Esophagus mucosa (tissue), 1 donor: ENCODE results near the gene MID1. TPM values are rescaled to one million over a fixed set of nuclear protein-coding genes. Genes with fewer than 3 reads are reported as not detected.

Experiments used
- ATAC-seq: fragments of 200-7000 bp; cut with Tn5 transposase; one replicate; pipeline ENCODE4 v1.9.1; 2020
- total RNA-seq: library from RNA; stranded (reverse); gene quantifications from one replicate; pipeline ENCODE4 v1.2.4, GENCODE V29; 2023
- donor health status: DM: yes; HTN: yes; CAD: no.

MID1 gene, protein sequence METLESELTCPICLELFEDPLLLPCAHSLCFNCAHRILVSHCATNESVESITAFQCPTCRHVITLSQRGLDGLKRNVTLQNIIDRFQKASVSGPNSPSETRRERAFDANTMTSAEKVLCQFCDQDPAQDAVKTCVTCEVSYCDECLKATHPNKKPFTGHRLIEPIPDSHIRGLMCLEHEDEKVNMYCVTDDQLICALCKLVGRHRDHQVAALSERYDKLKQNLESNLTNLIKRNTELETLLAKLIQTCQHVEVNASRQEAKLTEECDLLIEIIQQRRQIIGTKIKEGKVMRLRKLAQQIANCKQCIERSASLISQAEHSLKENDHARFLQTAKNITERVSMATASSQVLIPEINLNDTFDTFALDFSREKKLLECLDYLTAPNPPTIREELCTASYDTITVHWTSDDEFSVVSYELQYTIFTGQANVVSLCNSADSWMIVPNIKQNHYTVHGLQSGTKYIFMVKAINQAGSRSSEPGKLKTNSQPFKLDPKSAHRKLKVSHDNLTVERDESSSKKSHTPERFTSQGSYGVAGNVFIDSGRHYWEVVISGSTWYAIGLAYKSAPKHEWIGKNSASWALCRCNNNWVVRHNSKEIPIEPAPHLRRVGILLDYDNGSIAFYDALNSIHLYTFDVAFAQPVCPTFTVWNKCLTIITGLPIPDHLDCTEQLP
- total RNA-seq: 18.3 TPM

DNA sequence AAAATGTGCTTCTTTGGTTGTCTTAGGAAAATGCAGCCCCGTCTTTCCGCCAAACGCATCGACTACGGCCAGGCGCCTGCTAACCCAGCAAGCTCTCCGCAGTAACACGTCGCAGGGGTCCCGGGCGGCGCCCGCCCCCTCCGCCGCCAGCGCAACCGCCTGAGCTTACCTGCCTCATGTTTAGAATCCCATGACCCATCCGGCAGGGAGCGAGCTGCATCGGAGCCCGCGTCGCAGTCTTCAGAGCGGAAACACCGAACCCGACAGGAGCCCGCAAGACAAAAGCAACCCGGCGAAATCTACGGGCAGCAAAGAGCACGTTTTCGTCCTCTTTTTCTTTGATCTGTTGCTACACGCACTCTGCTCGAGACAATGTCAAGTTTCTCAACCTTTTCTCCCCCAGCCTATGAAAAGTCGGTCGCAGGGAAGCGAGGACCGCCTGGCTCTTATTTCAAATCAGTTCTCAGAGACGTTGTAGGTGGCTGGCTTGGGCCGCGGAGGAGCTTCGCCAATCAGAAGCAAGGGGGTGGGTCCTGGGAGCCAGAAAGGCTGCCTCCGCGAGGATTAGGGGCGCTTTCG is at the start of gene MID1:
TSS of gene MID1 (minus strand) at position 465 of the 579 bp plus-strand sequence. CDS start 53,038 bp downstream, outside the sequence.
- peak; percentile 63 for ATAC-seq

DNA sequence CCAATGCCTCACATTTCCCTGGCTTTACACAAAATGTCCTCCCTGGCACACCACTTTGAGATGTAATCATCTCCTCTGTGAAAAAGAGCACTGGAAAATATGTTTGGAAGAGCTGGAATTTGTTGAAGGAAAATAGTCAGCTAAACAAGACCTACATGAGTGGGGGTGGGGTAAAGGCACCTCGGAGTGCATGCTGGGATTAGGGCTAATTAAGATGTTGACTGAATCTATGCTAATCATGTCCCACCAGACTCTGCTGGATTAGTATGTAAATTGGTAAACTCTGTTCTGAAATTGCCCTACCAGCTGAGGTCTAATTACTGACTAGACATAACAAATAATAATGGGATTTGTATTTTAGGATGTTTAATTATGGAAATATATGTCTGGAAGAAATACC is 46.8 kb upstream of the MID1 start:
- ATAC-seq: no peak

DNA sequence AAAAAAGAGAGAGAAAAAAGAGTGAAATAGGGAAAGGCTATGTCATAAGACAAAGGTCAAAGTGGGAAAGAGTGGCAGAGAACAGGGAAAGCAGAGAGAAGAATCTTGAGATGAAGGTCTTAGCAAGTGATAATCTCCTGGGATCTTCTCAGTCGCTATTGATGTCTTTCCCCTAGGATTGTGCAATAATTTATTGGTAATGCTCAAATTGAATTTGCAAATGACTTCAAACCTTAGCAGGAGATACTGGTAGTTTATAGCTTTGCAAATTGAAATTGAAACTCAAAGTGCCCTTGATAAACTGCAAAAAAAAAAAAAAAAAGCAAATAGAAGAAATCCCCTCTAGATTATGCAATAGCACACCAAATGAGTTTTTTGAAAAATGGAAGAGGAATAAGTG is 45.7 kb upstream of the MID1 start:
- ATAC-seq: no peak

DNA sequence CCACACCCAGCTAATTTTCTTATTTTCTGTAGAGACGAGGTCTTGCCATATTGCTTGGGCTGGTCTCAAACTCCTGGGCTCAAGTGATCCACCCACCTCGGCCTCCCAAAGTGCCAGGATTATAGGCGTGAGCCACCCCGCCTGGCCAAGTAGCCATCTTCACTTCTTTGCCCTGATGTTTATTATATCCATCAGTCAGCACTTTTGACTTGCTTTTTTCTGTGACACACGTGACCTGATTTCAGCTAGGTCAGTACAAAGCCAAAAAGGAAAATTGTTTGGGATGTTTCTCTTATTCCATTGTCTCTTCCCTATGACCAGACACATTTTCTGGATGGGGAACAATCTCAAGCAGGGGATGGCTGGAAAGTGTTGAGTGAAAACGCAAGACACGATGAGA is 45.3 kb upstream of the MID1 start:
- no peak for ATAC-seq

DNA sequence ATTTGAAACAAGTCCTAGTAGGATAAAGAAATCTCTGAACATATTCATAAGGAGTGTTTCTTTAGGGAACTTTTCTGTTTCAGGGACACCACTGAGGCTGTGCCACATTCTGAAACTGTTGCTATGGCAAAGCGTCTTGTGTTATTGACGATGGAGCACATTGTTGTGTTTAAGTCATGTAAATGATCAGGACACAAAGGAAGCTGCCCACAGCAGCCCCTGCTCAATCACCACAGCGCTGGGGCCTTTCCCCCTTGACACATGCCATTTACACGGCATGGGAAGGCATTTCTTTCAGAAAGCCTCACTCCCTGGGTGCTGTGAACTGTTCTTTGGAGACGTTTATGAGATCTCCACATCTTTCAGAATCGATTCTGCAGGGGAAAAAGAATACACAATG is 39.8 kb upstream of the MID1 start:
- ATAC-seq: no peak

DNA sequence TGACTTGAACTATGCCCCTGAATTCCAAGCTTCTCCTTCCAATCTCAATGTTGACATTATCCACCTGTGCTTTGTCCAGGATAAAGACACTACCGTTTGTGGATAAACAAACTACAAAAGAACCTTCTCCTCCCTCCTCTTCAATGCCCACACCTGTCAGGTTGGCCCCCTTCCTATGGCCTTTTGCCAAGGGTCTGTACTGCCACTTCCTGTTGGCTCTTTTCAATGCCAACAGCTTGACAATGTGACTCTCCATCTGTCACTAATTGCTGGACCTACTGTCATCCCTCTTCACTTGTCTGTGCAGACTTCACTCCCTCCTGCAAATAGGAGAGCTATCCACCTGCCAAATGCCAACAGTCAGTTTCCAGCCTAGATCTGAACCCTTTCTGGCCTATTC is 35.8 kb upstream of the MID1 start:
- ATAC-seq: no peak

DNA sequence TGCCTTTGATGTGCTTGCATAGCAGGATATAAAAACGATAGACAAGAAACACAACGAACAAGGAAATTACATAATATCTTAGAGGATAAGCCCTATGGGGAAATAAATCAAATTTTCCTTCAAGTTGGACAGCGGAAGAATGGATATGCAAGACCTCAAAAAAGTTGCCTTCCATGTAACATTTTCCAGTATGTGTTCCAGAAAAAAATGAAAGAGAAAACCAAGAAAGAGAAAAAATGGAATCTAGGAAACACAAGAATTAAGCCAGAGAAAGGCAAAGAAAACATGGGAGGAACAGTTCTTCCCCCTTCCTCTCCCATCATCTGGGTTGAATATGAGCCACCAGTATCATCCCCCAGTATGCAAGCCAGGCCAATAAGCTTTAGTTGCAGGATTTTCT is 34.6 kb upstream of the MID1 start:
- no peak for ATAC-seq

DNA sequence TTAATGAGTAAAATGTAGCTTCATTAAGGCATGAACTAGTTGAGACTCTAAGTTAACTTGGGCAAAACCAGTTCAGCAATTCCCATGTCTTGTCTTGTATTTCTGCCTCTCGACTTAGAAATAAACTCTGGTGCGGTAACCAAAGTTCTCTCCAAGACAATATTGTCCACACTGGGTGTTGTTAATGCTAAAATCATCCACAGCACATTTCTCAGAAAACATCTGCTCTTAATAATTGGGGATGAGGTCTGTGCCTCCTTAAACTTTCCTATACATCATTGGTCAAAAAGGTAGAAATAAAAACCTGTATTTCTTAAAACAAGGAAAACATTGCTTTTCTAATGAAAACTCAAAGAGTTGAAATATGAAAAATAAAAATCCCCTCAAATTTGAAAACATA is 32.9 kb upstream of the MID1 start:
- ATAC-seq: no peak

DNA sequence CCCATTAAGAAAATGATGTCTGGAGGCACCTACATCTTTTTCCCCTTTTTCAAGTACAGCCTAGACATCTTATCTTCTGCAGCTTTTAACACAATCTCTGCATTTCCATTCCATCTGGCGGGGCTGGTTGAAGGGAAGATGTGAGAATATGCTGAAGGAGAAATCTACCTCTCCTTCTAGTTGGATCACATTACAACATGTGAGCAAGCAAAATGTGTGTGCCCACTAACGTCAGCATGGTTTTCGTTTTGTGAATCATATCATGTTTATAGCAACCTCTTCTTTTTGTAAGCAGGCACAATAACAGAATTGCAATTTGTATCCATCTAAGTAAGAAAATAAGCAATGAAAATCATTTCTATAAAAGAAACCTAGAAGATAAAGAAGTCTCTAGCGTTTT is 28.9 kb upstream of the MID1 start:
- no peak for ATAC-seq

DNA sequence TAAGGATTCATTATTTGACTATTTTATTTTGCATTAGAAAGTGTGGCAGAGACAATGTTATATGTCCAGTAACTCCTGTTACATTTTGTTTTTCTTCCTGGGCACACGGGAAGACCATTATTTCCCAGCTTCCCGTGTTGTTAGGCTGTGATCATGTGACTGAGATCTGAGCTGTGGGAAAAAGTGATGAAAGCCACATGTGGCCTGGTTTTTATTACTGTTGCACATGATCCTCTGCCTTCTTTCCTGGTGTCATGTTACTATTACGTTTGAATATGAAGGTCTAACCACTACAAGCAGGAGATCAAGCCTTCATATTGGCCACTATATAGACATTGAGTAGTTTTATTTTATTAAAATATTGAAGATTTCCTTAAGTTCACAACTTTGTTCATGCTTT is 28.2 kb upstream of the MID1 start:
- ATAC-seq: no peak

DNA sequence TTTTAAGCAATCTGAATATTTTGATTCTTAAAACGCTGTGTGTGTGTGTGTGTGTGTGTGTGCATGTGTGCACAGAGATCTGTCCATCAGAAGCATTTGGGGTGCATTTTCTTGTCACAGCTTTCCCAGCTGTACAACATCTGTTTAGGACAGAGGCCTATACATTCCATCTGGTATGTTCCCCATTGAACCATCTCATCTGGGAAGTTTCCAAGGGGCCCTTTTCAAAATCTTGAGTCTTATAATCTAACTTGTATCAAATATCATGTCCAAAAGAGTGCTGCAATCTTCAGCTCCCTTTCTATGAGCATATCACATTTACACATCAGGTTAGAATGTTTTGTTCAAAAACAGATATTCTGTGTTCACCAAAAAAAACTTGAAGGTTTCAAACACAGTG is 16.5 kb upstream of the MID1 start:
- ATAC-seq: no peak

DNA sequence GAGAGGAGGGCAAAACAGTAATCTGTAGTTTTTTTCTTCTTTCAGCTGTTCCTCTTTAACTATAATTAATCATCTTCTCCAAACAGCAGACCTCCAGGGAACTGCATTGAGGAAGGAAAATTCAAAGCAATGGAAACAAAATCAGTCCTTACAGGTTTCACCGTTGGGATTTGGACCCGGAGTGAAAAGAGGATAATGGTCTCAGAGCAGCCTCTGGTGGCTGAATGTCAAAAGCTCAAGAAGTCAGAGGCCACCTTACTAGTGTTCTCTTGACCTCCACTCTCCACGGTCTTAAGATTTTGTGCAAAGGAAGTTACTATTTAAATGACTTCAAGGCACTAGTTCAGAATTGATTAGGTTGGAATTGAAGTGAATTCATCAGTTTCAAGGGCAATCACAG is 16.0 kb upstream of the MID1 start:
- ATAC-seq: no peak

DNA sequence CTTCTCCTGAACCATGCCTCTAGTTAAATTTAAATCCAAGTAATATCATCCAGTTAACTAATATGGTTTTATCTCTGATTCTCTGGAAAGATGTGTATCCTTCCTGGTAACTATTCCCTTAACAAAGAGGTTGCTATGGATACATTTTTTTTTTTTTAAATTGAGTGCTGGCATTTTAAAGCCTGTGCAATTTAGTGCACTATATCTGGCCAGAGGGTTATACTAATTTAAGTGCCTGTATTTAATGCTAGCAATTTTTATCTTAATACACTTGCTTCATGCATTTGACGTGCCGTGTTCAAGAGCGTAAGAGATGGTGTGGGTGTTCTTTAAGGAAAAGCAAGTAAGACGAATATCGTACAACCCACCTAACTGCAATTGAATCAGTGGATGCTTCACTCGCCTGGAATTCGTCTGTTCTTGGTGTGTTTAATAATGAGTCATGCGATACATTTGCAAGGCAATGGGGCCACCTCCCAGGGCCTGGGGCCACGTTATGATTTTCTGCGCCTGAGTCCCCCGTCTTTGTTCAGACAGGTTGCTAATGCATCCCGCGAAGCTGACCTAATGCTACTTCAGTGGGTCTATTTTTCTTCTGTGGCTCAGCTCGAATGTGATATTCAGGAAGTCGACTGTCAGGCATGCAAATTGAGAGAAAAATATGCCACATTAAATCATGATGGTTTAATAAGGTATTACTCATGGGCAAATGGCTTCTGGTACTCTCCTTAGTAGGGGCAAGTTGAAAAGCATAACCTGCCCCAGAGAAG is 14.2 kb upstream of the MID1 start:
- peak; percentile 83 for ATAC-seq

DNA sequence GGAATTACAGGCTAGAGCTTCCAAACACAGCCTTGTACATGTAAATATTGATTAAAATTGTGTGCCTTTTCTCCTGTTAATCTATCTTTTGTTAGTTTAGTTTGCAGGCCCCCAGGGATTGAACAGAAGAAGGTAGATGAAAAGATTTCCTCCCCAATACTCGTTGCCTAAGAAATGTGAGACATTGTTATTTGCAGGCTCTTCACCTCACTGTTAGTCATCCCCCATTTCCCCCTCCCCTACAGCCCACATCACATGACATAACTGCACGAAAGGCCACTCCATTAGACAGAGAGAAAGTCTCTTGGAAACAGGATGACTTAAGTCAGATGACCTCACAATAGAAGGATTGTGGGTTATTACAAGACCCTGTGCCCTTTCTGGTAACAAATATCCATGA is 13.3 kb upstream of the MID1 start:
- ATAC-seq: peak; percentile 66

DNA sequence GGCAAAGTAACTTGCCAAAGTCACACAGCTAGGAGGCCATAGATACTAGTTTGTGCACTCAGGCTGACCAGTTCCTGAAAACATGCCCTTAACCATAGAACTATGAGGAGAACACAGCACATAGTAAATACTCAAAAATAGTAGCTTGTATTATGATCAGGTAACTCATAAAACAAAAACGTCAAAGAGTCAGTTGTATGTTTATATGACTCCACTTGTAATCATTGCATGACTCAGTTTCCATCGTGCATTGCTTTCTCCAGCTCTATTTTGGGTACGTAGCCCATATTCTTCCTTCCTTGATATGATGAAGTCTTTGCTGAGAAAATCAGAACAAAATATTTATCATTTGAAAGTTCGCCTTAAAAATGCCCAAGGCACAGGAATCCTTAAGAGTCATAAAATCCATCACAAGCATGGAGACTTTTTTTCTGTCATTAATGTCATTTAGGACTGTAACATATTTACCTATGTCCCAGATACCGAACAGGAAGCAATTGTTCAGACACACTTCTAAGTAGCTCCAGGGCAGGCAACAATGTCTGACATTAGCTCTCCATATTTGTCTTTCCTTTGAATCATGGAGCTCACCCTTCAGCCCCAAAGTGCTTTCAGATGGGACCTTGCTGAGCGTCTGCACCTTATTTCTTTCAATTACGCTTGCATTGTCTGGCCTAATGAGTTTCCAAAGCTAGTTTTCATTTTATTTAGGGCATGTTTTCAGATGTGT is 11.2 kb upstream of the MID1 start:
- ATAC-seq: no peak

DNA sequence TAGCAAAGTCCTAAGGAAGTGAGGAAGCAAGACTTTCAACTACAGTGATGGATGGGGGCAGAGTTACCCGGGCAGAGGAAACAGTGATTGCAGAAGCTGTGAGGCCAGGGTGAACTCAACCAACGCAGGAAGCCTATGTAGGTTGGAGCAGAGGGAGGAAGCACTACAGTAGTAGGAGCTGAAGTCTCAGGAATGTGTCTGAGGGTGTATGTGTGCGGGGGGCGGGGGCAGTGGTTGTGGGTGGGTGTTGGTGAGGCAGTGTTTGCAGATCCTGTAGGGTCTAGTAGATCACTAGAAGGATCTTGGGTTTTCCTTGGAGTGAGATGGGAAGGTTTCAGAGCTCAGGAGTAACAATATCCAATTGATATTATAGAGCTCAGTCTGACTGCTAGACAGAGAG is 9.9 kb upstream of the MID1 start:
- ATAC-seq: no peak

DNA sequence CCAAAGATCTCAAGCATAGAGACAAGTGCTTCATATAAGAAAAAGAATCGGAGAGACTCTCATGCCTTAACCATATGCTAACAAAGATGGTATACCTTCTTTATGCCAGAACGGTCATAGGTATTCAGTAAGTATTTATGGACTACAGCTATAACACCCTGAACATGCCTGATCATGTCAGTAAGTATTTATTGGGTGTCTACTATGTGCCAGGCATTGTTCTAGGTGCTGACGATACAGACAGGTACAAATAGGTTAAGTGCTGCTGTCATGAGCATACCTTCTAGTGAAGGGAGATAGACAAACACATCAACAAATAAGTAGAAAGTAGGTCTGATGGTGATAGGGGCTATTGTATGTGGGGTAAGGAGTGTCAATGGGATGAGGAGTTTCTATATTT is 9.5 kb upstream of the MID1 start:
- ATAC-seq: peak; percentile 50

DNA sequence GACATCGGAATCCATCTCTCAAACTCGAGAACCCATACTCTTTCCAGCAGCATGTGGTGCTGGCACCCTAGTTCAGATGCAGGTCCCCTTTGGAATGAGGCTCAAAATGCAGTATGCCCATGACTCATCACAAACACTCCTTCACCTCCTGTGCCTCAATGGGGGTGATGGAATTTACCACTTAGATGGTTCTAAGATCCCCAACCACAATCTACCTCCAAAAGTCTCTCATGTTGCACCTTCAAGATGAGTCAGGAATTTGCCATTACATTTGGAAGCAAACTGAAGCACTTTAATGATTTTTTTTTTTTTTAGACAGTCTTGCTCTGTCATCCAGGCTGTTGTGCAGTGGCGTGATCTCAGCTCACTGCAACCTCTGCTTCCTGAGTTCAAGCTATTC is 8.5 kb upstream of the MID1 start:
- no peak for ATAC-seq

DNA sequence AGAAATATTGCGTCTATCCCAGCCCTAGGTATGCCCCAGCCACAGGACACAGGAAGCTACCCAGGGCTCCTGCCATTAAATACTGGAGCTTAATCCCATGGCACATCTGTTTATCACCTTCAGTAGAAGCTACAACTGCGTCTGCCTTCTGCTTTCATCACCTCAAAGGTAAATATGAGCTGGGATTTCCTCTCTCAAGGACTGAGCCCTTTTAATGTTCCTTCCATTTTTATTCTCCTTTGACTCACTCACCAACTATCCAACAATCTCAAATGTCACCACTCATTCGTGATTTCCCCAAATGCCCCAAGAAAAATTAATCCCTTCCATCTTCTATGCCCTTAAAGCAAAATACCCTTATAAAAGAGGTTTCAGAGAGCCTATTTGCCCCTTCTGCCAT is 1.8 kb upstream of the MID1 start:
- ATAC-seq: no peak

DNA sequence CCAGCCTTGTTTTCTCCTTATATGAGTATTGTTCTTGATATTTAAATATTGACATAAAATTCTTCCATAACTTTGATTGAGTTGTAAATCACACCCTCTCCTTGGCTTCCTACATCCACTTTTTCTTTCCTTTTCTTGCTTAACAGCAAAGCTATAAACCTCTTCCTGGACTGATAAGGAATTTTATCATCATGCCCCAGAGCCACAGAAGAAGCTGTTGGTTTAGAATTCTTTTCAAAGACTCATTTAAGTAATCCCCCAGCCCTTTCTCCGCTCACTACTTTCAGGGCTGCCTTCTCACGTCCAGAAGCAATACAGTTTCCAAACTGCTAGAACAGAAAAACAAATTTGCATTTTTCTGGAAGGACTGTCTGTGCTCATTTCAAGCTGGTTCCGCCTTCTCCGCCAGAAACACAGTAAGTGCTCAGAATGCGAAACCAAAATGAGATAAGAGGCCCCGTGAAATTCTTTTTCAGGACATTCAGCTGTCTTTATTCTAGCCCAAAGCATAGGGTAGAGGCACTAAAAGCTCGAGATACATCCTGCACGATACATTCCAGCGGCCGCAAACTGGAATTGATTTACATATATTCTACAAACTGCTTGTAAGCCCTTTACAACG is 849 bp downstream of the MID1 start:
- no peak for ATAC-seq

DNA sequence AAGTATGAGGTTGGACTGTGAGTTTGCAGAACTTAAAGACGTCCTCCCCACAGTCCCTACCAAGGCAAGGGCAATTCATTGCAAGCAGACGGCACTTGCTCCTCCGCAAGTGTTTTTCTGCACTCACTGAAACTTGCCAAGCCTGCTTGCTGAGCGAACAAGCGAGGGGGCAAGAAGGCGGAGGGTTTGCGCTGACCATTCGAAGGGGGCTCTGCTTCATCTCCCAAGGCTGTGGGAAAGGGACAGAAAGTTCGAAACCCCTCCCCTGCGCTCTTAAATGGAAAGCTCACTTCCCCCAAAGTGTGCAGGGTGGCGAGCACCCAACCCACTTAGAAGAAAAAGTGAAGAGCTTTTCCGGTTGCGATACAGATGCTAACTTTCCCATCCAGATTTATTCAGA is 1.4 kb downstream of the MID1 start:
- no peak for ATAC-seq

DNA sequence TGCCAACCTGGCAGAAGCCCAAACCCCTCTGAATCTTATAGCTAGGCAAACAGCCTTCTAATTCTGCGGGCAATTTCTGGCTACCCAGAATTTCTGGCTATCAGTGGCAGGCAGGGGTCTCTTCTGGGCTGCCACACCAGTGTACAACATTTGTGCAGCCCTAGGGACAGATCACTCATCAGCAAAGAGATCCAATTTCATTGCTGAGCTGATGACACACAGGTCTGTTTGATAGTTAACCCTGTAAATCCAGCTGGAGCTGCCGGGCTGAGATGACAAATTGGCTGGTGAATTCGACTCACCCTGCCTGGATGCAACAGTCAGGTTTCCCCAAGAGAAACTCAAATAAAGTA is 2.4 kb downstream of the MID1 start:
- ATAC-seq: peak; percentile 82
